Lower lobe of right lung (tissue), 1 donor: ENCODE results near the gene NKX2-4. TPM values are rescaled to one million over a fixed set of nuclear protein-coding genes. Genes with fewer than 3 reads are reported as not detected.

Experiments
- total RNA-seq: library from RNA; stranded (reverse); fragmentation: NEBNext Ultra II Directional; extraction: Animal tissue kit (Norgen Biotek cat#: 25700); gene quantifications from one replicate; pipeline ENCODE4 v1.2.1, GENCODE V29; 2021
- donor health status: DM: no; HTN: yes; CAD: no; lungs with severe emphysema.

NKX2-4 gene
- total RNA-seq, 1 donor from 2014 or later: not detected

Other genes starting within 250 kb of the NKX2-4 start
- 62.1 TPM for gene XRN2, start 94.2 kb downstream of the NKX2-4 start, total RNA-seq
- gene NKX2-2, start 116.5 kb upstream of the NKX2-4 start, total RNA-seq: not detected